Erythroblast (primary cell): ENCODE results near the gene YAP1.

Experiments used
- GATA1 ChIP-seq: IDR thresholded peaks from 2 replicates; pipeline ENCODE4 v1.6.1; 2011; ENCODE audit warnings: low read depth, mild to moderate bottlenecking, control low read depth, low read length, moderate library complexity
- POLR2A ChIP-seq: IDR thresholded peaks from 2 replicates; pipeline ENCODE4 v1.6.1; 2011; ENCODE audit warnings: mild to moderate bottlenecking, low read length

GRCh38 chr11:102138223-102138622 is 28.0 kb downstream of the YAP1 start:
- no peak for TF ChIP-seq POLR2A
- no peak for TF ChIP-seq GATA1
